Thoracic aorta (tissue), 2 donors: ENCODE data around the gene ARFGAP1. TPM values are rescaled to one million over a fixed set of nuclear protein-coding genes. Genes with fewer than 3 reads are reported as not detected.

Experiments
- ATAC-seq: fragments of 150-250 bp; one replicate; pipeline ENCODE4 v1.8.0; 2017; ENCODE audit warnings: low read depth; ENCODE audit not compliant: insufficient number of reproducible peaks, low FRiP score
- DNase-seq: peaks from one replicate; pipeline ENCODE4 v3.0.0-alpha.2; 2020; ENCODE audit warnings: low spot score
- H3K27ac ChIP-seq, 2 donors: fragments of 200-600 bp; sonication (generic); 1 replicate in 1 of 2; 2 replicates in 1 of 2; pipeline ENCODE4 v1.5.1; 2016; ENCODE audit warnings: mild to moderate bottlenecking in 2 of 2, moderate library complexity in 2 of 2
- H3K27me3 ChIP-seq: fragments of 200-600 bp; sonication (generic); replicated peaks from 2 replicates; pipeline ENCODE4 v1.6.0; 2016; ENCODE audit warnings: mild to moderate bottlenecking; ENCODE audit not compliant: insufficient read depth
- H3K36me3 ChIP-seq: fragments of 200-600 bp; sonication (generic); one replicate; pipeline ENCODE4 v1.5.1; 2016
- H3K4me1 ChIP-seq, 2 donors: fragments of 200-600 bp; sonication (generic); 1 replicate in 1 of 2; 2 replicates in 1 of 2; pipeline versions ENCODE4 v1.5.1 to v1.6.0; 2016; ENCODE audit warnings: low read depth in 2 of 2, mild to moderate bottlenecking in 1 of 2; ENCODE audit not compliant: control insufficient read depth in 1 of 2
- H3K4me3 ChIP-seq: fragments of 200-600 bp; sonication (generic); 2 replicates; pipeline ENCODE4 v1.5.1; 2016; ENCODE audit warnings: mild to moderate bottlenecking
- H3K9me3 ChIP-seq: fragments of 200-600 bp; sonication (generic); 2 replicates; pipeline ENCODE4 v1.5.1; 2016
- total RNA-seq, 2 donors: library from RNA; depleted of rRNA; stranded (reverse); fragments of >200 nt; gene quantifications; one replicate each; pipeline versions ENCODE4 v1.1.0 to v1.2.3, GENCODE V29; 2016
- TF ChIP-seq, protein P1 (sequence below): fragments of 200-600 bp; sonication (generic); IDR thresholded peaks from one replicate; pipeline ENCODE4 v1.5.1; 2019; ENCODE audit warnings: antibody characterized with exemption

ARFGAP1 gene
- total RNA-seq, 2 donors from 2014 or later = 110 to 119 TPM

DNA sequence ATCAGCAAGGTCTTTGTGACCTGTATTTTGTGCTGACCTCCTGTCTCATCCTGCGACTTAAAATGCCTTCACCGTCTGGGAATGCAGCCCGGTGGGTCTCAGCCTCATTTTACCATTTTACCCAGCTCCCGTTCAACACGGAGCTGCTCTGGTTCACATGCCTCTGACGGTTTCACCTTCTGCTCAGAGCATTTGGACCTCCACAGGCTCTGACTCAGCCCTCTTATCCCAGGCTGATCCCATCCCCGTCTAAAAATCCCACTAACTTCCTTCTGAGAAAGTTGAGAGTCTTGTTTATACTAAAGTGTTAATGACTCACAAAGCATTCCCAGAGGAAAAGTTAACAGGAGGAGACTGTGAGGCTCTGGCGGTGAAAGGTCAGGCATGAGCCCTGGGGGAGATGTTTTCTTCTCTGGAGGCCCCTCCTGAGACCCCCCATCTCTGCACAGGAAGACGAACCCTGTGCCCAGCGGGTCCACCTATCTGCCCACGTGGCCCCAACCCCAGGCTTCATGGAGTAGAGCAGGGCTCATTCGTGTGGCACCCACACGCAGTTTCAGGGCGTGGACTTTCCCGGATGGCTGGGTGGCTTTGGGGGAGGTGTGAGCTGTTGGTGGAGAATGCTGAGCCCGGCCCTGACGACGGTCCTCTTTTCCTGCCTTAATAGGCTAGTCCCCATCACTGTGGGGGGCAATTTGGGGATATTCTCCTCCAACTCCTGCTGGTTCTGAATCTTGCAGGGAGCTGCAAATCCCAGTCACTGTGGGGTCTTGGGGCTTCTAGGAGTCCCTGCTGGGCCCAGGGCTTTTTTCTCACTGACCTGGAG lies 40.2 kb upstream of the ARFGAP1 start:
- Histone ChIP-seq H3K36me3 (no peaks in the 10 kb centered on the region), H3K4me3 (no peak overlapping the region), H3K27me3 (no peaks in the 10 kb centered on the region), H3K9me3 (no peaks in the 10 kb centered on the region), H3K27ac (no peak overlapping the region), H3K4me1 (no peaks in the 10 kb centered on the region)
- no peak for ATAC-seq
- TF ChIP-seq, protein P1, sequence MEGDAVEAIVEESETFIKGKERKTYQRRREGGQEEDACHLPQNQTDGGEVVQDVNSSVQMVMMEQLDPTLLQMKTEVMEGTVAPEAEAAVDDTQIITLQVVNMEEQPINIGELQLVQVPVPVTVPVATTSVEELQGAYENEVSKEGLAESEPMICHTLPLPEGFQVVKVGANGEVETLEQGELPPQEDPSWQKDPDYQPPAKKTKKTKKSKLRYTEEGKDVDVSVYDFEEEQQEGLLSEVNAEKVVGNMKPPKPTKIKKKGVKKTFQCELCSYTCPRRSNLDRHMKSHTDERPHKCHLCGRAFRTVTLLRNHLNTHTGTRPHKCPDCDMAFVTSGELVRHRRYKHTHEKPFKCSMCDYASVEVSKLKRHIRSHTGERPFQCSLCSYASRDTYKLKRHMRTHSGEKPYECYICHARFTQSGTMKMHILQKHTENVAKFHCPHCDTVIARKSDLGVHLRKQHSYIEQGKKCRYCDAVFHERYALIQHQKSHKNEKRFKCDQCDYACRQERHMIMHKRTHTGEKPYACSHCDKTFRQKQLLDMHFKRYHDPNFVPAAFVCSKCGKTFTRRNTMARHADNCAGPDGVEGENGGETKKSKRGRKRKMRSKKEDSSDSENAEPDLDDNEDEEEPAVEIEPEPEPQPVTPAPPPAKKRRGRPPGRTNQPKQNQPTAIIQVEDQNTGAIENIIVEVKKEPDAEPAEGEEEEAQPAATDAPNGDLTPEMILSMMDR = no peak
- no peak for DNase-seq

DNA sequence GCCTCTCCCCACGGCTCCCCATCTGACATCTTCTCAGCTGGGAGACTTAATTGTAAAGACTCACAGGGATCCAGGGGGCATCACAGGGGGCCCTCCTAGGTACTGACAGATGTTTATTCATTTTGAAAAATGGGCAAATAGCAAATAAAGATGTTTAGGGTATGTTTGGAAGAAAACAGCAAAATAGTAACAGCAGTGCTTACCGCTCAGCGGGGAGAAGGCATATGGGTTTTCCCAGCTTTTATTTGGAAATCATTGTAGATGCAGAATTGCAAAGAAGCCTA lies 39.6 kb upstream of the ARFGAP1 start:
- H3K4me3 ChIP-seq = no peak overlapping the region
- no peaks in the 10 kb centered on the region for H3K27me3 ChIP-seq
- no peak for DNase-seq
- H3K36me3 ChIP-seq = no peaks in the 10 kb centered on the region
- TF ChIP-seq, protein P1 = no peak
- ATAC-seq = no peak
- no peaks in the 10 kb centered on the region for H3K9me3 ChIP-seq
- H3K27ac ChIP-seq = no peak overlapping the region
- H3K4me1 ChIP-seq = no peaks in the 10 kb centered on the region

DNA sequence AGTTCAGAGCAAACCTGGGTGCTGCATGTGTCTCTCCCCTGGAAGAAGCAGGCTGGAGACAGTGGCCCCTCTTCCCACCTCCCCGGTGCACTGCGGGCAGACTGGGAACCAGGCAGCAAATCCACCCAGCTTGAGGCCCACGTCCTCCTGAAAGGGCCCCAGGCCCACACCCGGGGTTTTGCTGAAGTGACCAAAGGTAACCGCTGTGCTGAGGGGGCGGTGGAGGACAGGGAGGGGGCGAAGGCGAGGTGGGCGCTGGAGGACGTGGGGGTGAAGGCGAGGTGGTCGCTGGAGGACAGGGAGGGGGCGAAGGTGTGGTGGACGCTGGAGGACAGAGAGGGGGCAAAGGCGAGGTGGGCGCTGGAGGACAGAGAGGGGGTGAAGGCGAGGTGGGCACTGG lies 38.7 kb upstream of the ARFGAP1 start:
- no peaks in the 10 kb centered on the region for H3K27me3 ChIP-seq
- H3K9me3 ChIP-seq = no peaks in the 10 kb centered on the region
- no peaks in the 10 kb centered on the region for H3K4me1 ChIP-seq
- no peak for ATAC-seq
- no peak overlapping the region for H3K27ac ChIP-seq
- DNase-seq = no peak
- no peaks in the 10 kb centered on the region for H3K36me3 ChIP-seq
- TF ChIP-seq, protein P1 = no peak
- no peak overlapping the region for H3K4me3 ChIP-seq

DNA sequence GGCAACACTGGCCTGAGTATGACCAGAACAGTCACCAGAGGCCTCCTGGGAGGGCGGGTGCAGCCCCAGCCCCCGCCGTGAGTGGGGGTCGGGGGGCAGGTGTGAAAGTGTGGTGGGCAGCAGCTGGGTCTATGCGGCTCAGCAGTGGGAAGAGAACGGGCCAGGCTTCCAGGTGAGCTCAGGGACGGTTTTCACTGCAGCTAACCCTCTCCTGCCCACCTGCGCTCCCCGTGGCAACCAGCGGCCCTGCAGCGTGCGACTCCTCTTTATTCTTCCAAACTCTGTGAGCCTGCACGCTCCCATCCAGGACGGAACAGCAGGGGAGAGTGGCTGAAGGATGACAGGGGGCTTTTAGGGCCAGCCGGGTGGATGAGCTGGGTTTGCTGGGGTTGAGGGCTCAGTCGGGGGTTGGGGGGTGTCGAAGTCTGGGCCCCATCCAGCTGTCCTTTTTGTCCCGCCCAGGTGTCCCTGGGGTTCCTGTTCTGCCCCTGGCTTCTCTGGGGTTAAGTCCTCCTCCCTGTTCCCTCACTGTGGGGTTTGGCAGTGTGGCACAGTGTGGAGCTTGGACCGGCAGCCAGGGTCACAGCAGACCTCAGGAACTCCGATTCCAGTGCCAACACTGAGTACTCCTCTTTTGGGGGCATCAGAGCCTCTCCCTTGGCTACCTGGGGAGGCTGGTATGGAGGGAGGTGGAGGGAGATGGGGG lies 37.8 kb upstream of the ARFGAP1 start:
- DNase-seq = no peak
- Histone ChIP-seq H3K9me3 (no peaks in the 10 kb centered on the region), H3K4me3 (no peak overlapping the region), H3K4me1 (no peaks in the 10 kb centered on the region), H3K27ac (no peak overlapping the region), H3K36me3 (no peaks in the 10 kb centered on the region), H3K27me3 (no peaks in the 10 kb centered on the region)
- TF ChIP-seq, protein P1 = no peak
- ATAC-seq = no peak

DNA sequence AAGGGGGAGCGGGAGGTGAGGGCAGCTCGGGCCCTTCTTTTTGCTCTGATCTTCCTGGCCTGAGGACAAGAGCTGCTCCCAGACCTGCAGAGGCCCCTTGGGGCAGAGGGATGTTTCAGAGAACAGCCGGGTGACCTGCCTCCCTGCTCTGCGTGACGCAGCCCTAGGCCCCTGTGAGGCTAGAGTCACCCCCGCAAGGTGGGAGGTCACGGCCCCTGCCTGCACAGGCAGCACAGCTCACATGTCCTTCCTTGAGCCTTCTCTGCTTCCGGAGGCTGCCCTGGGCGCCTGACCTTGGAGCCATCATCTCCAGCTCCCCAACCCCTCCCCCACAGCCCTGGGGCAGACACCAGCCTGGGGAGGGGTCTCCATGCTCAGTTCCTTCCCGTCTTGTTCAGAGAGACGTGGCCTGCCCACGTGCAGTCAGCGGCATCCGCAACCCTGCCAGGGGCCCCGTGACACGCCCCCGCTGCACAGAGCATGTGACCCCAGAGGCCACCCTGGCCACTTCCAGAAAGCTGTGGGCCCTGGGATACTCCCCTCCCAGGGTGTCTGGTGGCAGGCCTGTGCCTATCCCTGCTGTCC lies 37.1 kb upstream of the ARFGAP1 start, which contains the start of gene BIRC7:
Gene BIRC7 (plus strand): TSS at position 507 of the 585 bp plus-strand sequence. CDS start 192 bp downstream, outside the sequence.
- H3K27me3 ChIP-seq = no peaks in the 10 kb centered on the region
- no peaks in the 10 kb centered on the region for H3K36me3 ChIP-seq
- TF ChIP-seq, protein P1 = no peak
- H3K9me3 ChIP-seq = no peaks in the 10 kb centered on the region
- H3K4me1 ChIP-seq = no peaks in the 10 kb centered on the region
- ATAC-seq (no peak), DNase-seq (no peak)
- H3K4me3 ChIP-seq = no peak within 1 kb of the TSS
- no peak within 1 kb of the TSS for H3K27ac ChIP-seq
